Measurements from ENCODE around the gene STK32B.

The STK32B gene

GRCh38 chr4:5110901-5111300 lies 59.6 kb downstream of the STK32B start:
- TF ChIP-seq CTCF (IDR thresholded peaks at IDR 0.05; ENCODE audit: low read depth, low read length): no peak
- no peak overlapping the region for H3K4me3 ChIP-seq (ENCODE audit: low read depth, low read length)

GRCh38 chr4:5112333-5113095 lies 61.2 kb downstream of the STK32B start:
- no peak for TF ChIP-seq CTCF (IDR thresholded peaks at IDR 0.05; ENCODE audit: low read depth, low read length)
- no peak overlapping the region for H3K4me3 ChIP-seq (ENCODE audit: low read depth, low read length)

- H3K4me3 ChIP-seq (ENCODE audit: low read depth, low read length): no peak overlapping the region
- no peak for TF ChIP-seq CTCF (IDR thresholded peaks at IDR 0.05; ENCODE audit: low read depth, low read length)
Observed at GRCh38 chr4:5114950-5115349, 63.7 kb downstream of the STK32B start.

- TF ChIP-seq CTCF (IDR thresholded peaks at IDR 0.05; ENCODE audit: low read depth, low read length): no peak
Observed at GRCh38 chr4:5118091-5118786, 67.0 kb downstream of the STK32B start.

GRCh38 chr4:5118994-5119835 lies 67.9 kb downstream of the STK32B start:
- no peak for TF ChIP-seq CTCF (IDR thresholded peaks at IDR 0.05; ENCODE audit: low read depth, low read length)

More at GRCh38 chr4:5118091-5118786, 67.0 kb downstream of the STK32B start:
- H3K4me3 ChIP-seq (ENCODE audit: low read depth, low read length): no peak overlapping the region

GRCh38 chr4:5120067-5120466 lies 68.8 kb downstream of the STK32B start:
- no peak overlapping the region for H3K4me3 ChIP-seq (ENCODE audit: low read depth, low read length)
- TF ChIP-seq CTCF (IDR thresholded peaks at IDR 0.05; ENCODE audit: low read depth, low read length): no peak

More at GRCh38 chr4:5118994-5119835, 67.9 kb downstream of the STK32B start:
- no peak overlapping the region for H3K4me3 ChIP-seq (ENCODE audit: low read depth, low read length)
